HG03103 (cell line): ENCODE measurements around the gene HDAC1.
A peak's percentile ranks its signal among the peaks of the same experiment; 100 is the strongest.
"Not testable (repeated sequence)": the region's sequence is repeated elsewhere in the genome, so short reads cannot be mapped to it uniquely, and the experiment has no call there.

Source experiments
- ATAC-seq: cut with Tn5 transposase; IDR thresholded peaks from one replicate; pipeline ENCODE4 v1.9.1; 2021; ENCODE audit warnings: low read depth; ENCODE audit not compliant: unreplicated experiment

The HDAC1 gene

GRCh38 chr1:32291708-32292538, at the start of gene HDAC1:
HDAC1 (plus strand) TSS chr1:32292083; CDS start chr1:32292170, 87 bp downstream.
- ATAC-seq: peak; percentile 98

- no peak for ATAC-seq
Measured at GRCh38 chr1:32242341-32242851, 49.5 kb upstream of the HDAC1 start.

- no peak for ATAC-seq
Measured at GRCh38 chr1:32246888-32247273, 45.0 kb upstream of the HDAC1 start, which contains the start of gene FAM167B. FAM167B (plus strand) TSS chr1:32247222; CDS start chr1:32247422, 200 bp downstream.

GRCh38 chr1:32247452-32247851, 44.4 kb upstream of the HDAC1 start:
- no peak for ATAC-seq

GRCh38 chr1:32247983-32248889, 43.6 kb upstream of the HDAC1 start:
- no peak for ATAC-seq

GRCh38 chr1:32249831-32250525, 41.9 kb upstream of the HDAC1 start:
- ATAC-seq: peak; percentile 53

- no peak for ATAC-seq
Measured at GRCh38 chr1:32250893-32251716, 40.8 kb upstream of the HDAC1 start, which contains the start of gene LCK. LCK (plus strand) TSS chr1:32251265; CDS start chr1:32274330, 23,065 bp downstream.

GRCh38 chr1:32255072-32256071, 36.5 kb upstream of the HDAC1 start:
- no peak for ATAC-seq

- ATAC-seq: no peak
Measured at GRCh38 chr1:32256473-32257226, 35.2 kb upstream of the HDAC1 start.

GRCh38 chr1:32257227-32257508, 34.7 kb upstream of the HDAC1 start:
- ATAC-seq: no peak

GRCh38 chr1:32263236-32263593, 28.7 kb upstream of the HDAC1 start:
- ATAC-seq: not testable (repeated sequence)

- ATAC-seq: no peak
Measured at GRCh38 chr1:32263744-32264143, 28.1 kb upstream of the HDAC1 start.

GRCh38 chr1:32265846-32266245, 26.0 kb upstream of the HDAC1 start:
- no peak for ATAC-seq

GRCh38 chr1:32266921-32267591, 24.8 kb upstream of the HDAC1 start:
- no peak for ATAC-seq

GRCh38 chr1:32269744-32270143, 22.1 kb upstream of the HDAC1 start:
- no peak for ATAC-seq

- ATAC-seq: no peak
Measured at GRCh38 chr1:32272557-32273390, 19.1 kb upstream of the HDAC1 start.
